IMR-90 (cell line): ENCODE measurements around the gene SYNC. TPM values are rescaled to one million over a fixed set of nuclear protein-coding genes. Genes with fewer than 3 reads are reported as not detected.
A peak's percentile ranks its signal among the peaks of the same experiment; 100 is the strongest.
"Not testable (repeated sequence)": the region's sequence is repeated elsewhere in the genome, so short reads cannot be mapped to it uniquely, and the experiment has no call there.

ENCODE experiments used
- ATAC-seq: fragments of 200-7000 bp; cut with Tn5 transposase; 2 replicates; pipeline ENCODE4 v1.9.1; 2020; ENCODE audit warnings: low read depth, mild to moderate bottlenecking, moderate library complexity
- BruUV-seq: library from RNA; stranded (reverse); fragments of 400-500 nt; replicated peaks from 2 replicates; lab custom pipeline; 2021; lab: Mats Ljungman, UMichigan
- CTCF ChIA-PET: fragments of 300-600 bp; formaldehyde crosslinking; extraction: SDS; loops from one replicate; lab custom pipeline; 2021; ENCODE audit warnings: antibody characterized with exemption; lab: Yijun Ruan, JAX
- POLR2A ChIA-PET: fragments of 300-600 bp; sonication (Branson Sonifier 250); formaldehyde crosslinking; loops from one replicate; lab custom pipeline; 2022; ENCODE audit warnings: antibody characterized with exemption; ENCODE audit not compliant: unreplicated experiment; lab: Charles Lee
- DNase-seq: peaks from one replicate; pipeline ENCODE4 v3.0.0; 2013
- H2AFZ ChIP-seq: replicated peaks from 2 replicates; pipeline ENCODE3; 2013; ENCODE audit warnings: low read length, mild to moderate bottlenecking; ENCODE audit not compliant: poor library complexity
- H2AK5ac ChIP-seq: 2 replicates; pipeline ENCODE4 v1.6.1; 2013; ENCODE audit warnings: low read depth, low read length, inconsistent platforms
- H2AK9ac ChIP-seq: replicated peaks from 2 replicates; pipeline ENCODE3; 2013; ENCODE audit warnings: mild to moderate bottlenecking, low read depth, low read length, moderate library complexity; ENCODE audit not compliant: poor library complexity
- H2BK120ac ChIP-seq: 2 replicates; pipeline ENCODE4 v1.6.1; 2013; ENCODE audit warnings: low read depth, low read length, inconsistent platforms
- H2BK15ac ChIP-seq: 3 replicates; pipeline ENCODE4 v1.6.1; 2013; ENCODE audit warnings: low read depth, low read length, inconsistent platforms
- H2BK20ac ChIP-seq: 2 replicates; pipeline ENCODE4 v1.6.1; 2013; ENCODE audit warnings: low read depth, mild to moderate bottlenecking, inconsistent platforms, low read length, moderate library complexity
- H2BK5ac ChIP-seq: 2 replicates; pipeline ENCODE4 v1.6.1; 2013; ENCODE audit warnings: mild to moderate bottlenecking, low read depth, low read length, inconsistent platforms; ENCODE audit not compliant: poor library complexity, severe bottlenecking
- H3K14ac ChIP-seq: replicated peaks from 2 replicates; pipeline ENCODE4 v1.6.1; 2013; ENCODE audit warnings: low read depth, low read length, inconsistent platforms
- H3K18ac ChIP-seq: 2 replicates; pipeline ENCODE4 v1.6.1; 2013; ENCODE audit warnings: low read depth, low read length, control low read depth
- H3K23ac ChIP-seq: 2 replicates; pipeline ENCODE4 v1.6.1; 2013; ENCODE audit warnings: low read depth, low read length, inconsistent platforms
- H3K27ac ChIP-seq: 2 replicates; pipeline ENCODE4 v1.5.1; 2013; ENCODE audit warnings: mild to moderate bottlenecking, control low read depth, low read length; ENCODE audit not compliant: insufficient read depth
- H3K27me3 ChIP-seq: 2 replicates; pipeline ENCODE4 v1.6.1; 2013; ENCODE audit warnings: low read length; ENCODE audit not compliant: control insufficient read depth, insufficient read depth
- H3K36me3 ChIP-seq: 2 replicates; pipeline ENCODE4 v1.6.1; 2013; ENCODE audit warnings: low read length, mixed read lengths; ENCODE audit not compliant: control insufficient read depth, insufficient read depth
- H3K4ac ChIP-seq: 2 replicates; pipeline ENCODE4 v1.6.1; 2013; ENCODE audit warnings: low read depth, low read length, inconsistent platforms
- H3K4me1 ChIP-seq: 2 replicates; pipeline ENCODE4 v1.6.1; 2013; ENCODE audit warnings: low read length, mixed read lengths; ENCODE audit not compliant: control insufficient read depth, insufficient read depth
- H3K4me2 ChIP-seq: 2 replicates; pipeline ENCODE4 v1.6.1; 2013; ENCODE audit warnings: low read depth, mild to moderate bottlenecking, control low read depth, low read length, moderate library complexity
- H3K4me3 ChIP-seq: 2 replicates; pipeline ENCODE4 v1.5.1; 2013; ENCODE audit warnings: low read depth, mild to moderate bottlenecking, control low read depth, low read length, moderate library complexity; ENCODE audit not compliant: insufficient read depth
- H3K56ac ChIP-seq: 2 replicates; pipeline ENCODE4 v1.6.1; 2013; ENCODE audit warnings: low read length, inconsistent platforms; ENCODE audit not compliant: insufficient read depth; ENCODE audit errors: extremely low read depth
- H3K79me1 ChIP-seq, 2 experiments: 2 replicates each; pipeline ENCODE4 v1.6.1; 2013; ENCODE audit warnings: low read length in 2 of 2, inconsistent platforms in 1 of 2, low read depth in 1 of 2
- H3K9ac ChIP-seq: 2 replicates; pipeline ENCODE4 v1.6.1; 2013; ENCODE audit warnings: low read depth, low read length, control low read depth
- H3K9me1 ChIP-seq: 2 replicates; pipeline ENCODE4 v1.6.1; 2013; ENCODE audit warnings: low read length, inconsistent platforms; ENCODE audit not compliant: insufficient read depth
- H3K9me3 ChIP-seq: 2 replicates; pipeline ENCODE4 v1.6.1; 2013; ENCODE audit warnings: low read length; ENCODE audit not compliant: control insufficient read depth, insufficient read depth
- H4K20me1 ChIP-seq: 2 replicates; pipeline ENCODE4 v1.6.1; 2013; ENCODE audit warnings: low read length, inconsistent platforms; ENCODE audit not compliant: insufficient read depth
- H4K5ac ChIP-seq: 2 replicates; pipeline ENCODE4 v1.6.1; 2013; ENCODE audit warnings: mild to moderate bottlenecking, low read depth, low read length, control low read depth
- H4K8ac ChIP-seq, 2 experiments: 2 replicates each; pipeline ENCODE4 v1.6.1; 2013; ENCODE audit warnings: low read depth in 2 of 2, low read length in 2 of 2, control low read depth in 1 of 2, inconsistent platforms in 1 of 2
- H4K91ac ChIP-seq: 2 replicates; pipeline ENCODE4 v1.6.1; 2013; ENCODE audit warnings: low read depth, low read length, inconsistent platforms; ENCODE audit not compliant: insufficient read depth
- MAFK ChIP-seq: IDR thresholded peaks from 2 replicates; pipeline ENCODE4 v1.6.1; 2012; ENCODE audit warnings: low read depth, low read length, improper control_type of control experiment
- MAZ ChIP-seq: IDR thresholded peaks from 2 replicates; pipeline ENCODE4 v1.6.1; 2012; ENCODE audit warnings: low read depth, mild to moderate bottlenecking, low read length, improper control_type of control experiment, moderate library complexity, borderline replicate concordance
- MXI1 ChIP-seq: IDR thresholded peaks from 2 replicates; pipeline ENCODE4 v1.6.1; 2012; ENCODE audit warnings: low read depth, mild to moderate bottlenecking, low read length, moderate library complexity, borderline replicate concordance
- POLR2A ChIP-seq: IDR thresholded peaks from 2 replicates; pipeline ENCODE4 v1.6.1; 2012; ENCODE audit warnings: mild to moderate bottlenecking, low read depth, low read length
- SMC3 ChIP-seq: fragments of 150-350 bp; IDR thresholded peaks from 2 replicates; pipeline ENCODE4 v1.6.1; 2016; ENCODE audit warnings: low read depth, mild to moderate bottlenecking, antibody characterized with exemption, low read length, moderate library complexity
- WGBS, 2 experiments: methylation state at CpG; one replicate each; pipeline versions ENCODE4 v1.1.5 to v1.1.7; 2013; ENCODE audit warnings: missing lambda C conversion rate in 2 of 2; ENCODE audit not compliant: insufficient read length in 1 of 2; ENCODE audit errors: extremely low coverage in 2 of 2; 5-methylcytosine and 5-hydroxymethylcytosine counted together
- dilution Hi-C: fragments of 300-500 bp; cut with HindIII; formaldehyde crosslinking; loops from one replicate; pipeline ENCODE4 v1.14.3; 2018; ENCODE audit warnings: low sequenced_read_pairs; ENCODE audit not compliant: unreplicated experiment
- in situ Hi-C: fragments of 300-500 bp; cut with MboI; formaldehyde crosslinking; loops from 3 replicates; pipeline ENCODE4 v1.14.3; 2019; ENCODE audit warnings: low sequenced_read_pairs, inconsistent platforms, mixed read lengths
- intact Hi-C: fragments of 100-400 bp; cut with micrococcal nuclease; formaldehyde crosslinking; loops from 2 replicates; pipeline ENCODE4 v1.10.0; 2022
- polyA plus RNA-seq, 3 experiments: library from polyadenylated mRNA; depleted of rRNA; stranded (reverse); fragments of >200 nt; gene quantifications; 2 replicates each; pipeline ENCODE4 v1.2.3, GENCODE V29; 2012; ENCODE audit warnings: low replicate concordance in 1 of 3
- total RNA-seq: library from RNA; depleted of rRNA; stranded (reverse); fragments of >200 nt; gene quantifications from 2 replicates; pipeline ENCODE4 v1.2.3, GENCODE V29; 2012
- TF ChIP-seq, protein P1 (sequence below): fragments of 150-350 bp; IDR thresholded peaks from 2 replicates; pipeline ENCODE4 v1.6.1; 2016; ENCODE audit warnings: low read depth, mild to moderate bottlenecking, low read length, moderate library complexity, borderline replicate concordance

SYNC gene
- total and polyA plus RNA-seq, 2 of the 4 experiments (the other 2 are of a cell fraction), result 48.9 to 103 TPM

DNA sequence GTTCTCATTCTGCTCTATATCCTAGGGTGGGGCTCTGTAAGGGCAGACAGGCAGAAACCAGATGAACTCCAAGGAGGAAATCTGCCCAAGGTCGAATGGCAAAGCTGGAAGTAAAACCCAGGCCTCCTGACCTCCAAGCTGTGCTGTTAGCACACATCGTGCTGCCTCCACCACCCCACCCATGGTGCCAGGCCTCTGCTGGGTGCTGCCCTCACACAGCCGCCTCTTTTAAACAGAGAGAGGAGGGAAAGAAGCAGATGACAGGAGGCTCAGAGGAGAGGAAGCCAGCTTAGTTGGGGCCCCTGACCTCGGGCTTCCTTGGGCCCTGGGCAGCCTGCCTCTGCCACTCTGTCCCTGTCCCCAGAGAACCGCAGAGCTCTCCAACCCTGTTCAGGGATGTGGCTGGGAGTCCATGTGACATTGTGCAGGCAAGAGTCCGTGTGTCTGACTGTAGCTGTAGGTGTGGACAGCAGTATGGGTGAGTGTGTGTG is 1.1 kb downstream of the SYNC start:
- Histone ChIP-seq H3K27ac (peak overlapping the region; percentile 90), H3K18ac (peak overlapping the region; percentile 86), H3K4ac (peak overlapping the region; percentile 100), H3K4me3 (peak overlapping the region; percentile 77), H2AK9ac (peak overlapping the region; percentile 94), H3K27me3 (no peaks in the 10 kb centered on the region), H2AFZ (peak overlapping the region; percentile 60), H3K56ac (peak overlapping the region; percentile 93), H2BK20ac (peak overlapping the region; percentile 86), H2BK120ac (peak overlapping the region; percentile 97), H3K9me1 (0 out of 2 replicates have a peak, but pooled peaks cover 9% of the 10 kb centered on the region), H3K14ac (peak overlapping the region; percentile 98), H2AK5ac (peak overlapping the region; percentile 96), H2BK5ac (peak overlapping the region; percentile 100), H4K5ac (peak overlapping the region; percentile 89), H3K36me3 (peaks cover 2% of the 10 kb centered on the region; the same call in 1 of the 2 replicates), H4K20me1 (no peaks in the 10 kb centered on the region; the same call in 1 of the 2 replicates), H3K9me3 (peaks cover 3% of the 10 kb centered on the region; the same call in 1 of the 2 replicates), H4K91ac (peak overlapping the region; percentile 99), H3K23ac (peak overlapping the region; percentile 98), H3K4me1 (peaks cover 15% of the 10 kb centered on the region), H3K4me2 (peak overlapping the region; percentile 93), H2BK15ac (peak overlapping the region; percentile 54; the same call in 2 of the 3 replicates), H4K8ac (peak overlapping the region; percentile 71 to 86), H3K79me1 (peaks cover 22 to 34% of the 10 kb centered on the region in 2 experiments), H3K9ac (peak overlapping the region; percentile 95)
- TF ChIP-seq SMC3 (no peak), MAZ (no peak), MXI1 (peak; percentile 48; the same call in 1 of the 2 replicates), POLR2A (peak; percentile 44; the same call in 1 of the 2 replicates), MAFK (no peak)
- TF ChIP-seq, protein P1, sequence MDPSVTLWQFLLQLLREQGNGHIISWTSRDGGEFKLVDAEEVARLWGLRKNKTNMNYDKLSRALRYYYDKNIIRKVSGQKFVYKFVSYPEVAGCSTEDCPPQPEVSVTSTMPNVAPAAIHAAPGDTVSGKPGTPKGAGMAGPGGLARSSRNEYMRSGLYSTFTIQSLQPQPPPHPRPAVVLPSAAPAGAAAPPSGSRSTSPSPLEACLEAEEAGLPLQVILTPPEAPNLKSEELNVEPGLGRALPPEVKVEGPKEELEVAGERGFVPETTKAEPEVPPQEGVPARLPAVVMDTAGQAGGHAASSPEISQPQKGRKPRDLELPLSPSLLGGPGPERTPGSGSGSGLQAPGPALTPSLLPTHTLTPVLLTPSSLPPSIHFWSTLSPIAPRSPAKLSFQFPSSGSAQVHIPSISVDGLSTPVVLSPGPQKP, result no peak
- dilution Hi-C loops, result no loop called here
- ATAC-seq (no peak), DNase-seq (no peak)
- intact Hi-C loops, result loop anchor here (10.0 kb wide), 1 partner anchor 393 kb away; no protein-coding TSS in a partner anchor
- whole genome bisulfite sequencing, 2 experiments, result 86% methylated on average over 1 of the region's 6 CpGs; no CpG with 5 or more reads in 1 of the 2 experiments
- POLR2A ChIA-PET, result interaction anchor here (0.6 kb wide), 1 partner anchor 52 kb away, joined by 4 read pairs; no protein-coding TSS in a partner anchor
- in situ Hi-C loops, result no loop called here
- CTCF ChIA-PET, result no interaction called here
- no TSS peak for BruUV-seq

DNA sequence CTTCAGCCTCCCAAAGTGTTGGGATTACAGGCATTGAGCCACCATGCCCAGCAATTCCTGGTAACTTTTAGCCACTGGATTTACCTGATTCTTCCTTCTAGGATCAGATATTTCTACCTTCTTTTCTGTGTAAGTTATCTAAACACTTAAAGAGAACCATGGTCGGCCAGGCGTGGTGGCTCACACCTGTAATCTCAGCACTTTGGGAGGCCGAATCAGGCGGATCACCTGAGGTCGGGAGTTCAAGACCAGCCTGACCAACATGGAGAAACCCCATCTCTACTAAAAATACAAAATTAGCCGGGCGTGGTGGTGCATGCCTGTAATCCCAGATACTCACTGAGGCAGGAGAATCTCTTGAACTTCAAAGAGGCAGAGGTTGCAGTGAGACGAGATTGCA is 5.6 kb downstream of the SYNC start:
- Histone ChIP-seq H3K9me1 (peaks cover 20% of the 10 kb centered on the region), H4K20me1 (peaks cover 32% of the 10 kb centered on the region), H3K79me1 (peaks cover 32 to 54% of the 10 kb centered on the region in 2 experiments), H3K36me3 (peaks cover 31% of the 10 kb centered on the region), H3K4me1 (peaks cover 21% of the 10 kb centered on the region)
- H2BK20ac ChIP-seq, H4K91ac ChIP-seq, H3K4me3 ChIP-seq, H3K4me2 ChIP-seq, dilution Hi-C loops, DNase-seq, CTCF ChIA-PET, H2AK5ac ChIP-seq, H3K27me3 ChIP-seq, H3K27ac ChIP-seq, POLR2A ChIA-PET, intact Hi-C loops, H3K4ac ChIP-seq, H4K8ac ChIP-seq, H3K23ac ChIP-seq, H3K56ac ChIP-seq, H2BK15ac ChIP-seq, H2BK120ac ChIP-seq, in situ Hi-C loops, ATAC-seq, H2AK9ac ChIP-seq, H3K9me3 ChIP-seq, H2AFZ ChIP-seq, H4K5ac ChIP-seq, H2BK5ac ChIP-seq, H3K14ac ChIP-seq, BruUV-seq, H3K9ac ChIP-seq, H3K18ac ChIP-seq: not testable (repeated sequence)
- WGBS, 2 experiments, result 92% methylated on average over 7 of the region's 8 CpGs; no CpG with 5 or more reads in 1 of the 2 experiments
